PFSK-1 (cell line): ENCODE data around the gene TNFRSF21.

ENCODE experiments used
- POLR2AphosphoS5 ChIP-seq: IDR thresholded peaks from 2 replicates; pipeline ENCODE4 v1.6.1; 2012; ENCODE audit warnings: low read depth, mild to moderate bottlenecking, control low read depth, low read length, moderate library complexity
- REST ChIP-seq, 2 experiments: IDR thresholded peaks; 2 replicates each; pipeline versions ENCODE4 v1.6.1 to v1.8.0; 2011 to 2012; ENCODE audit warnings: low read depth in 2 of 2, low read length in 2 of 2, control low read depth in 1 of 2, inconsistent platforms in 1 of 2, mild to moderate bottlenecking in 1 of 2, moderate library complexity in 1 of 2; ENCODE audit not compliant: insufficient read depth in 1 of 2
- SIN3A ChIP-seq: IDR thresholded peaks from 2 replicates; pipeline ENCODE4 v1.6.1; 2012; ENCODE audit warnings: mild to moderate bottlenecking, low read length, moderate library complexity, borderline replicate concordance; ENCODE audit not compliant: insufficient read depth

DNA sequence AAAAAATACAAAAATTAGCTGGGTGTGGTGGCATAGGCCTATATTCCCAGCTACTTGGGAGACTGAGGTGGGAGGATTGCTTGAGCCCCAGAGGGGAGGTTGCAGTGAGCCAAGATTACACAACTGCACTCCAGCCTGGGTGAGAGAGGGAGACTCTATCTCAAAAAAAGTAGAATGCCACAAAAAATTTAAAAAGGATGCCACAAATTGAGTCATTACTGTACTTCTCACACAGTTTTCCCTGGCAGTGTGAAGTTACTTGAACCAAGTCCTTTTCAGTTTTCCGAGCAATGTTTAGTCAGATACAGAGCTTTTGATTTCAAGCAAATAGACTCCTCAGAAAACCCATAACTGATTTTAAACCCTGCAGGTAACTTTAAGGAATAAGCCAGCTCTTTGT, 53.3 kb downstream of the TNFRSF21 start:
- TF ChIP-seq SIN3A = no peak
- no peak for TF ChIP-seq REST (IDR thresholded peaks at IDR 0.05; ENCODE audit: insufficient read depth in 1 of 2, low read depth in 2 of 2, low read length in 2 of 2)
- no peak for TF ChIP-seq POLR2AphosphoS5
